SW480 (cell line): ENCODE data around the gene MYBPHL.

Experiments
- DNase-seq: peaks from one replicate; pipeline ENCODE4 v3.0.0-alpha.2; 2016; ENCODE audit warnings: low spot score

Gene MYBPHL

GRCh38 chr1:109263597-109264378 lies 43.0 kb downstream of the MYBPHL start:
- peak; percentile 85 for DNase-seq

GRCh38 chr1:109263234-109263596 lies 43.6 kb downstream of the MYBPHL start:
- DNase-seq, result no peak

DNA sequence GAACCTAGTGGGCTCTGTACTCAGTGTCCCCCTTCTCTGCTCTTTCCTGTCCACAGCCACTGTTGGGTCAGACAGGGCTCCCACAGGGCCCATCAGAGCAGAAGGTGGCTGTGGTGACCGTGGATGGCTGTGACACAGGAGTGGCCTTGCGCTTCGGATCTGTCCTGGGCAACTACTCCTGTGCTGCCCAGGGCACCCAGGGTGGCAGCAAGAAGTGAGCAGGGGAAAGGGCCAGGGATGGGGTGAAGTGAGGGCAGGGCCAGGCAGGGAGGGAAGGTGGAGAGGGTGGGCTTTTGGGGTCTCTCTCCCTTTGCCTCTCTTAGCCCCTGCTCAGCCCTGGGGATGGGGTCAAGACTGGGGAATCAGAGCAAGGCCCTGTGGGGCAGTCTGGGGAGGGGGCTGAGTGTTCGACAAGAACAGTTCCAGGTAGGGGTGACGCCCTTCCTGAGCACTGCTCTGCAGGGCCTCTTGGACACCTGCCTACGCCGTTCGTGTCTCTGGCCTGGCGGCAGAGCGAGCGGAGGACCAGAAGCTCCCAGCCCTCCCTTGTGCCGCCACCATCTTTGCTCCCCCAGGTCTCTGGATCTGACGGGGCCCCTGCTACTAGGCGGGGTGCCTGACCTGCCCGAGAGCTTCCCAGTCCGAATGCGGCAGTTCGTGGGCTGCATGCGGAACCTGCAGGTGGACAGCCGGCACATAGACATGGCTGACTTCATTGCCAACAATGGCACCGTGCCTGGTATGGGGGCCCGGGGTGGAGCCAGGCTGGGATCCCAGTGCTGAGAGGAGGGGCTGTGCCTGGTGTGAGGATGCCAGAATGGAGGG lies 44.4 kb downstream of the MYBPHL start:
- no peak for DNase-seq

DNA sequence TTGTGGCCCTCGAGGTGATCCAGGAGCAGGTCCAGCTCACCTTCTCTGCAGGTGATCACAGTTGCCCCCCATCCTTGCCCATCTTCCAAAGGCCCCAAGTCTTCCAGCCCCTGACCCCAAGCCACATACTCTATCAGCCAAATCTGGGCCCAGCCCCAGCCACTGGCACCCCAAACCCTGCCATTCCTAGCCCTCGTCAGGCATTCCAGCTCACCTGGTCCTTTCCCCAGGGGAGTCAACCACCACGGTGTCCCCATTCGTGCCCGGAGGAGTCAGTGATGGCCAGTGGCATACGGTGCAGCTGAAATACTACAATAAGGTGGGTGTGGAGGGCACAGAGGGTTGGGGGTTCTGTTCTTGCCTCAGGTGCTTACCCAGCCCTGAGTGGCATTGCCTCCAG lies 45.2 kb downstream of the MYBPHL start:
- DNase-seq, result no peak

DNA sequence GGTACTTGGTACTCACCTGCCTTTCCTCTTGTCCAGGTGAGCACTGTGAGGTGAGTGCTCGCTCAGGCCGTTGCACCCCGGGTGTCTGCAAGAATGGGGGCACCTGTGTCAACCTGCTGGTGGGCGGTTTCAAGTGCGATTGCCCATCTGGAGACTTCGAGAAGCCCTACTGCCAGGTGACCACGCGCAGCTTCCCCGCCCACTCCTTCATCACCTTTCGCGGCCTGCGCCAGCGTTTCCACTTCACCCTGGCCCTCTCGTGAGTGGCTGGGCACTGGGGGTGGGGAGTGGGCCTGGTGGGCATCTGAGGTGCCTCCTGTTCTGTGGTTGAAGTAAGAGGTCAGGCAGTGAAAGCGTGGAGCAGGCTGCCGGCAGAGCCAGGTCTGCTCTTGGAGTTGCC lies 45.8 kb downstream of the MYBPHL start:
- no peak for DNase-seq

GRCh38 chr1:109259674-109260557 lies 46.9 kb downstream of the MYBPHL start:
- no peak for DNase-seq

GRCh38 chr1:109258481-109259466 lies 48.0 kb downstream of the MYBPHL start:
- no peak for DNase-seq

DNA sequence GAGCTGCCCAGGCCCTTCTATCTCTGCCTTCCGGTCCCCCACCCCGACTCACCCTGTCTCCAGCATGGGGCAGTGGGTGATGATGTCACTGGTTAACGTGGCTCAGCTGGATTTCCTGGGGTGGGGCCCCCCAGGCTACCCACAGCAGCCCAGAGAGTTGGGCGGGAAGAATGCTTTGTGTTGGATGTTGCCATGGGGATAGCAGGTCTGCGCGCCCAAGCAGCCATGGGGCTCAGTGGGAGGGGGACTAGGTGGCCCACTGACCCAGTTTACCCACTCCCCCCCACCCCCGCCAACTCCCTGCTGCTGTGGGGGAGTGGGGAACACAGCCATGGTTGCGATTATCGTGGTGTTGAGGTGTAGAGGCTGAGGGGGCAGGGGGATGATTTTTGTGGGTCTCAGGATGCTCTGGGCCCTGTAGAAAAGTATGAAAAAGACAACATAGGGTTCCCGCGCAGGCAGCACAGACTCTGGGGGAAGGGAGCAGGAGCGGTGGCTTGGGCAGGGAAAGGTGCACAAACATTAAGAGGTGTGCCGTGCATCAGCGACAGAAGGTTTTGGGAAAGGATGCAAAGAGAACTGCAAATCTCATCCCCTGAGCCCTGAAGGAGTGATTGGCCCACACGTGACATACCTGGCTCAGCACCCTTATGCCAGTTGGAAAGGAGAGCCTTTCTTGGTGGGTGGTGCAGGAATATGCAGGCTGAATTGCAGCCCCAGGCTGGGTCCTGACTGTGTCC lies 49.0 kb downstream of the MYBPHL start:
- DNase-seq, result no peak

GRCh38 chr1:109256971-109257681 lies 49.7 kb downstream of the MYBPHL start:
- DNase-seq, result no peak

DNA sequence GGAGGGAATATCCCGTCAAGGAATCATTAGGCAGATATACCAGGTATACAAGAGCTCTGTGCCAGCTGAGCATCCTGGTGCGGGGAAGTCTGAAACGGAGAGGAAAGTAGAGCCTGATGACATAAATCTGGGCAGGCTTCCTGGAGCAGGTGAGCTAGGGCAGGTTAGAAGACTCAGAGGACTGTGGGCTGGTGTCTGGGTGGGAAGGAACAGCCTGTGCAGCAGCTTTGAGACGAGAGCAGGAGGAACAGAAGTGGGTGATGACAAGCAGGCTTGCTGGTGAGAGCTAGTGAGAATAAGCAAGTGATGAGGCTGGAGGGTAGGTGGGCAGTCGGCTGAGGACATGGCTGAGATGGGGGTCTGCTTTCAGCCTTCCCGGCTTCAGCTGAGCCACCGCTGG lies 50.7 kb downstream of the MYBPHL start:
- DNase-seq, result no peak

DNA sequence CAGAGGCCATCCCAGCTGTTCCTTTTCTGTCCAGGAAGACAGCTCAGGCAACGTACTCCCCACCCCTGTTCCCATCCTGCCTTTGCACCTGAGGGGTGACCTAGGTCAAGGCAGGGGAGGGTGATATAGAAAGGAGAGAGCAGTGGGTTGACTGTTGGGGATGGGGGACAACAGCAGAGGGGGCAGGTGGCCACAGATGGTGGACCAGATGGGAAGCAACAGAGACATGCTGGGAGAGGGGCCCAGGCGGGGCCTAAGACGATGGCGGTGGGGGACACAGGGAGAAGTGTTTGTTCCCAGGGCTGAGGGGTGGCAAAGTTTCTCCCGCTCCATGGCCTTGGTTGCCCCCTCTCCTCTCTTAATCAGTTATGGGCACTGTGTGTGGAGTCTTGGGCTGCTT lies 51.1 kb downstream of the MYBPHL start:
- no peak for DNase-seq

GRCh38 chr1:109255097-109255651 lies 51.6 kb downstream of the MYBPHL start:
- no peak for DNase-seq

GRCh38 chr1:109254621-109255096 lies 52.2 kb downstream of the MYBPHL start:
- no peak for DNase-seq

GRCh38 chr1:109253803-109254620 lies 52.8 kb downstream of the MYBPHL start:
- no peak for DNase-seq

DNA sequence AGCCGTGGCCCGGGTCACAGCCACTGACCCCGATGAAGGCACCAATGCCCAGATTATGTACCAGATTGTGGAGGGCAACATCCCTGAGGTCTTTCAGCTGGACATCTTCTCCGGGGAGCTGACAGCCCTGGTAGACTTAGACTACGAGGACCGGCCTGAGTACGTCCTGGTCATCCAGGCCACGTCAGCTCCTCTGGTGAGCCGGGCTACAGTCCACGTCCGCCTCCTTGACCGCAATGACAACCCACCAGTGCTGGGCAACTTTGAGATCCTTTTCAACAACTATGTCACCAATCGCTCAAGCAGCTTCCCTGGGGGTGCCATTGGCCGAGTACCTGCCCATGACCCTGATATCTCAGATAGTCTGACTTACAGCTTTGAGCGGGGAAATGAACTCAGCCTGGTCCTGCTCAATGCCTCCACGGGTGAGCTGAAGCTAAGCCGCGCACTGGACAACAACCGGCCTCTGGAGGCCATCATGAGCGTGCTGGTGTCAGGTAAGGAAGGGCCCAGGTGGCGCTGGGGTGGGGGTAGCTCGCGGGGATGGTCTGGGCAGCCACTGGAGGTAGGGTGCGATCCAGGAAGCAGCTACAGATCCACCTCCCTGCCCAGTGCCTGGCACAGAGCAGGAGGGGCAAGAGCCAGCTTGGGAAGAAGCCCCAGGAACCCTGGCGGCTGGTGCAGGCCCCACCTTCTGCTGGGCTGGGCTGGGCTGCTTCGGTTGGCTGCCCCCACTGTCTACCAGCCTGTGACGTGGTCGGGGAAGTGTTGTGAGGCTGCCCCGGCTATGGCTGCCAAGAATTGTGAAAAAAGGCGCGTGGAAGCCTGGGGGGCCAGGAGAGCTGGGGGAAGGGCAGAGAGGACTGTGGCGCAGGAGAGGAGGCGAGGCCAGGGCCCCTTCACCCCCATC lies 53.7 kb downstream of the MYBPHL start:
- no peak for DNase-seq

DNA sequence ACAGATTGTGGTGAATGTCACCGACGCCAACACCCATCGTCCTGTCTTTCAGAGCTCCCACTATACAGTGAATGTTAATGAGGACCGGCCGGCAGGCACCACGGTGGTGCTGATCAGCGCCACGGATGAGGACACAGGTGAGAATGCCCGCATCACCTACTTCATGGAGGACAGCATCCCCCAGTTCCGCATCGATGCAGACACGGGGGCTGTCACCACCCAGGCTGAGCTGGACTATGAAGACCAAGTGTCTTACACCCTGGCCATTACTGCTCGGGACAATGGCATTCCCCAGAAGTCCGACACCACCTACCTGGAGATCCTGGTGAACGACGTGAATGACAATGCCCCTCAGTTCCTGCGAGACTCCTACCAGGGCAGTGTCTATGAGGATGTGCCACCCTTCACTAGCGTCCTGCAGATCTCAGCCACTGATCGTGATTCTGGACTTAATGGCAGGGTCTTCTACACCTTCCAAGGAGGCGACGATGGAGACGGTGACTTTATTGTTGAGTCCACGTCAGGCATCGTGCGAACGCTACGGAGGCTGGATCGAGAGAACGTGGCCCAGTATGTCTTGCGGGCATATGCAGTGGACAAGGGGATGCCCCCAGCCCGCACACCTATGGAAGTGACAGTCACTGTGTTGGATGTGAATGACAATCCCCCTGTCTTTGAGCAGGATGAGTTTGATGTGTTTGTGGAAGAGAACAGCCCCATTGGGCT lies 54.5 kb downstream of the MYBPHL start:
- no peak for DNase-seq
